Measurements from ENCODE around the gene HRCT1.

- TF ChIP-seq POLR2A (IDR thresholded peaks at IDR 0.05), result no peak
- TF ChIP-seq CTCF (IDR thresholded peaks at IDR 0.05), result no peak
Measured at GRCh38 chr9:35917261-35917660, 11.3 kb downstream of the HRCT1 start.
